NCI-H1417 treated with DMSO at 0.1 percent for 48 hours (cell line): ENCODE data around the gene TRPM3.

ENCODE experiments used
- DNase-seq: peaks from one replicate; lab custom pipeline; 2025; lab: John Stamatoyannopoulos, UW

TRPM3 gene

DNA sequence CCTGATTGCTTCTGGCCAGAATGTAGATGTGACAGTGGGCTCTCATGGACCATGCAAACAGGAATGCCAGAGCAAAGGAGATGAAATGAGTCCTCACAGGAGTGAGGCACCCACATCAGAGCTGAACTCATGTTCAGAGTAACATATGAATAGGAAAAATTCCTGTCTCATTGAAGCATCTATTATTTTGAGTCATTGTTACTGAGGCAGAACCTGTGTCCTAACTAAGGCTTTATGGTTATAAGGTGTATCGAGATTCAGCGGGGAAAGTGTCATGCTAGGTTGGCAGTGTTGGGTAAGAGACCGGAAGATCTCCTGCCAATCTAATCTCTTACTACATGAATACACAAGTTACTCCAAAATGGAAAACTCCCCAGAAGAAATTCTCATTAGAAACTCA lies 304.1 kb downstream of the TRPM3 start:
- DNase-seq = no peak

- no peak for DNase-seq
Observed at GRCh38 chr9:70816891-70817290, 304.5 kb downstream of the TRPM3 start.

DNA sequence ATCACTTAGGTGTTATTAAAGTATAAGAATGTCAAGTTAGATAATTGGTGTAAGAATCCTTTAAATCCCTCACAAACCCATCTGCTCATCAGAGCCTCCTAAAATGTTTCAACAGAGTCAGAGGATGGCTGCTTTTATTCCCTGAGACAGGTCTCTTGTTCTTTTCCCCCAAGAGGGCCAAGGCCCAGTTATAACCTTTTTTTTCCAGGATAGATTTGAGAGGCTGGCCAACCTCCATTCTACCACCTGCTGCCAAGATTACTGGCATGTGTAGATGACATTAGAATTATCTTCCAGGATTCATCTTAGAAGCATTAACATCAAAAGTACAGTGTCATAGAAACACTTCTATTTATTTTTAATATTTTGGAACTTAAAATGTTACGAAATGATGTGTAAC lies 305.1 kb downstream of the TRPM3 start:
- no peak for DNase-seq

GRCh38 chr9:70814597-70814996 lies 306.8 kb downstream of the TRPM3 start:
- no peak for DNase-seq

DNA sequence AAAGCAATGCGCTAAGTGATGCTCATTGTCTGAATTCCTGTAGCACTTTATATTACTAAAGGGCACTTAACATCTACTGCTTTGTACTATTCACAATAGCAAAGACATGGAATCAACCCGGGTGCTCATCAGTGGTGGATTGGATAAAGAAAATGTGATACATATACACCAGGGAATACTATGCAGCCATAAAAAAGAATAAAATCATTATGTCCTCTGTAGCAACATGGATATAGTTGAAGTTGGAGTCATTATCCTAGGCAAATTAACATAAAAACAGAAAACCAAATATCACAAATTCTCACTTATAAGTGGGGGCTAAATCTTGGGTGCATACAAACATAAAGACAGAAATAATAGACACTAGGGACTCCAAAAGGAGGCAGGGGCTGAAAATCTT lies 308.3 kb downstream of the TRPM3 start:
- no peak for DNase-seq

GRCh38 chr9:70811638-70812037 lies 309.8 kb downstream of the TRPM3 start:
- DNase-seq = no peak

GRCh38 chr9:70806875-70807274 lies 314.5 kb downstream of the TRPM3 start:
- DNase-seq = no peak

DNA sequence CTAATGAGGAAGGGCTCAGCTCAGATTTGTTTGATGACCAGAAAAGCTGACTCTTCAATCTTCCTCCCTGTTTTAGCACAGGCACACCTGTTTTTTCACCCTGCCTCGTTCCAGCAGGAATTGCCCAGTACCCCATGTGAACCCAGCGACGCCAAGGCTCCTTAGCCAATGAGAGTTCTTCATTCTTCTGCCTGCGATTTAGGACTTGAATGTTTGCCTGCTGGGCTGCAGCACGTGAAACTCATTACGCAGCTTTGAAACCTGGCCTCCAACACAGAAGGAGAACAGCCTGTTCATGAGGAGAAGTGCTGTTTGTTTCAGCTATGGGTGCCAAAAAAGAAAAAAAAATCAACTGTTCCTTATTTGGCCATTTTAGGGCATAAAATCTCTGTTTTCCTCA lies 315.5 kb downstream of the TRPM3 start:
- DNase-seq = no peak

DNA sequence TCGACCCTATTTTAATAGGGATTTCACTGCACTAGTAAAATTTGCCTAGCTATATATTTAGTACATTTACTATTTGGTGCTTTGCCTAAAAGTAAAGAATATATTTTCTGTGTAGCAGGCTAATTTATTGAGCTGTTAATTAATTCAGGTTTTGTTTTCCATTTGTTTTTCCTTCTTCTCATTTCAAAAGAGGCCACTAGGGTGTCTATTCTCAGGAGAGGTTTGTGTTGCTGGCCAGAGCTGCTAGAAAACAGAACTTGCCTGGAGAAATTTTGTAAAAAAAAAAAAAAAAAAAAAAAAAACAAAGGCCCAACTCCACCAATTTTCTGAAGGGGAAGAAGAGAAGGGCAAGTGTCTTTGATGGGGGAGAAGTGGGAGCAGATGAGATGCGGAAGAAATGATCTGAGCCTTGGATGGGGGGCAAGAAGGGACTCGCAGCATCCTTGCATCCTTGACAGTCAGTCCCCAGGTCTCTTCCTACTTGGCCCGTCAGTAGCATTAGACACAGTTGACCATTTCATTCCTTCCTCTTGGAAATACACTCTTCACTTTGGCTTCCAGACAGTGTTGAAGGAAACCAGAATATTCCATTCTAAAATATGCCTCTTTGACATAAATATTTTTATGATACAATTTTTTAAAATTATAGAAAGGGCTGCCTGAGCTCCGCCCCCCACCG lies 318.5 kb downstream of the TRPM3 start:
- no peak for DNase-seq

- DNase-seq = no peak
Observed at GRCh38 chr9:70802206-70802605, 319.2 kb downstream of the TRPM3 start.

- no peak for DNase-seq
Observed at GRCh38 chr9:70801181-70801829, 320.1 kb downstream of the TRPM3 start.

GRCh38 chr9:70798018-70798417 lies 323.4 kb downstream of the TRPM3 start:
- no peak for DNase-seq

GRCh38 chr9:70795841-70796240 lies 325.6 kb downstream of the TRPM3 start:
- DNase-seq = no peak

DNA sequence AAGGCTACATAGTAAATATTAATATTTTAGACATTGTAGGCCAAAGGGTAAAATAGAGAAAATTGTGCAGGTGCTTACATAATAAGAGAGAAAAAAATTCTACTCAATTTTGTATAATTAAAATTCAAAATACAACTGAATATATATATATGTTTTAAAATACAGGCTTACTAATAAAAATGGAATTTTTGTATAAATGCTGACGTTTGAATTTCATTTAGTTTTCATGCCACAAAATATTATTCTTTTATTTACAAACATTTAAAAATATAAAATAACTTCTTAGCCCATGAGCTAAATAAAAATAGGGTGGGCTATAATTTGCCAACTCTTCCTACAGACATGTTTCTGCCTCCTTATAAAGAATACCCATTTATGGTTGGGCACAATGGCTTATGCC lies 328.6 kb downstream of the TRPM3 start:
- DNase-seq = no peak

DNA sequence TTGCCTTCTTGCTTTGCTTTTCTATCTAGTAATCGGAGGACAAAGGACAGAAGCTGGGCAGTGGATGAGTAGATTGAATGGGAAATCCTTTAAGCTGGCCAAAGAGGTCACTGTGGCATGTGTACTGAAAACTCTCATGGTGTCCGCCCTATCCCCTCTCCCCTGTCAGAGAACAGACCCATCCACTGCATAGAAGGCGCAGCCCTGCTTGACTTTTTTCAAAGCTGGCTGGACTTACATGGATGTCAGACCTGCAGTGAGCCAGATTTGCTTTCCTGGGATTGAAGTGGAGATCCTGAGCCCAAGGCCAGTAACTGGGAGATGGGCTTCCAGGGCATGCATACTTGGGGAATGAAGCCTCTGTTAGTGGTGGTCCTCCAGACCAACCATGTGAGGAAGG lies 329.5 kb downstream of the TRPM3 start:
- no peak for DNase-seq

DNA sequence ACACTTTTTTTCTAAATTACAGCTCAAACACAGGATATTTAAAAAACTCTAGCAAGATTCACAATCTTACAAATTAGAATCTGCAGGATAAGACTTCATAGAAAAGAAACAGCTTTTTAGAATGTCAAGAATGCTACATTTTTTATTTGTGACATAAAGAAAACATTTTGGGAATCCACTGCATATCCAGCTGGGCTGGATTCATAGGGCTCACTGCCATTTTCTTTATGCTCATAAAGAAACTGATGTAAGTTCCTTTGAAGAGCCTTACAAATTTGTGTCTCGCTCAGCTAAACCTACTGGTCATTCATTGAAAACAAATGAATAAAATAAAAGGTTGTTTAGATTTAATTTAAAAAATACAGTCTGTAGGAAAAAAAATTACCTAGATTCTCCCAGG lies 332.3 kb downstream of the TRPM3 start:
- DNase-seq = no peak

GRCh38 chr9:70784456-70784855 lies 337.0 kb downstream of the TRPM3 start:
- DNase-seq = no peak

DNA sequence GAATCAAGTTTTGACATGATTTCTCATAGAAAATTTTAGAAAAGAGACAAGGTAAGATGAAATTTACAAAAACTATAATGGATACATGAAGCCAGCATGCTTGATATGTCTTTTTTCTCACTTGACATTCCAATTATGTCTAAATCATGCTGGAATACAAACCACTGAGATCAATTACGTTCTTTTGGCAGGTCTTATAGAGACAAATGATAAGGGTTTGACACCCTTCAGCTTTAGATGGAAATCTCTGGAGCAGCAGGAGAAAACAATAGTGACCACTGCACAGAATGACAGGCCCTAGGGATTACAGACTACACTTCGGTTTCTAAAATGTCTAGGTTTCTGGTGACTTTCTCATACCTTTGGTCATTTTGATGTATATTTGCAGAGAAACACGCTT lies 342.9 kb downstream of the TRPM3 start:
- DNase-seq = no peak

DNA sequence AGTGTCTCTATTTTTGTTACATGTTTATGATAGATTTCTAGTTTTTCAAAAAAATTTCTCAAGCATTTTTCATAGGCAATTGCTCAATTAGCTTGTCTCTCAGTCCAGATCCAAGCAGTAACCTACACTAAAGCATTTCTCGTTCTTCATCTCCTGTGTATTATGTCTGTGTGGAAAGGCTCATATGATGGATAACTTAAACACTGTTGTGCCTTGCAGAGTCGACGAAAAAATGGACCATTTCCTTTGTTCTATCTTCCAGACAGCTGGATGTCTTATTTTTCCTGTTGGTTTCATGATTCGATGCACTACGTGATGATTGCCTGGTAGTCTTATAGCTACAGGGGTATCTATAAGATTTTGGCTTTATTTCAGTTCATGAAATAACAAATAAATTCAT lies 347.8 kb downstream of the TRPM3 start:
- DNase-seq = no peak

DNA sequence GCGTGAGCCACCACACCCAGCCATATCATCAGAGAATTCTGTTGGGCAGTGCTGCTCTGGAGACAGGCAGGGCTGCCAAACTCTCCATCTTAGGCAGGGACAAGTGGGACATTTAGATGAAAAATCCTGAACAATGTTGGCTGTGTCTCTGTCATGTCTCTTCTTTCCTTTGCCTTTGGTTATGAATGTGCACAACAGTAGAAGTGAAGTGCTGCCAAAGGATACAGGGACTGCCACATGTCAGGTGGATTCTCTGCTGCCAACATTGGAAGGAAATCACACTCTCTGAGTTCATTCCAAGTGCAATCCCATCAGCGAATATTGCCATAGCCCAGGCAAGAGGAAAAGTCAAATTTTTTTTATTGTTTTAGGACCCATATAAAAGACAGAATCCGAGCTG lies 348.8 kb downstream of the TRPM3 start:
- no peak for DNase-seq

DNA sequence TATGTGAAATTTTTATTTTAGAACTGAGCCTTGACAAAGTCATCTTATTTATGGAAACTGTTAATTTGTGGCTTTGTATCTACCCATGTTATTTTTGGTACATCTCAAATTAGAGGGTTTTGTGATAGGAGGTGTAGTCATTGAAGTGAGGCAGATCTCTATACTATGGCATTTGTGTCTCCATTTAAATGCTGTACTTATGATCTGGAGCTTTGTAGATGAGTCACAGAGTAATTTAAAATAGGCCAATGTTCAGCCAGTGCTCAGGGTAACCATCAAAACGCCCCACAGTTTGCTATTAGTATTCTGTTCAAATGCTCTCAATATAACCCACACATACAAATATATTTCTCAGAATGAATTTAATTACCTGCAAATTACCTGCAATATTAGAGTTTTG lies 355.5 kb downstream of the TRPM3 start:
- no peak for DNase-seq

GRCh38 chr9:70761139-70761670 lies 360.2 kb downstream of the TRPM3 start:
- no peak for DNase-seq

GRCh38 chr9:70760228-70760627 lies 361.2 kb downstream of the TRPM3 start:
- no peak for DNase-seq

DNA sequence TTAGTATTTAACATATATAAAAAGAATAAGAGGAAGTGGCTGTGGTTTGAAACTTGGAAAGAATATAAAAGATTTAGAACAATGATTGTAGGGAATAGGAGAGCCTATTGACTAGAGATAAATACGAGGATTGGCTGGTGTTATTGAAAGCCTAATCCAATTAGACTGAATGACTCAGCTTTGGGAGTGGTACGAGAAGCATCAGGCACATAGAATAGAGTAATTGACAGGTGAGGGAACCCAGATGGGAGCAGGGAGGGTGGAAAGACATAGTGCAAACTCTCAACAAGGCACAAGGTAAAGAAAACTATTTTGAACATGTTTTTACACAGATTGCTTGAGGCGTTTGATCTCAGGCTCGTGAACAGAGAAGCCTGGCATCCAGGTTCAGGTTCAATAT lies 368.1 kb downstream of the TRPM3 start:
- no peak for DNase-seq
